ENCODE results near the gene MAP3K6. TPM values are rescaled to one million over a fixed set of nuclear protein-coding genes. Genes with fewer than 3 reads are reported as not detected.

Gene MAP3K6
- total and polyA plus RNA-seq, 4 donors = 11.5 to 164 (median 87.6) TPM

DNA sequence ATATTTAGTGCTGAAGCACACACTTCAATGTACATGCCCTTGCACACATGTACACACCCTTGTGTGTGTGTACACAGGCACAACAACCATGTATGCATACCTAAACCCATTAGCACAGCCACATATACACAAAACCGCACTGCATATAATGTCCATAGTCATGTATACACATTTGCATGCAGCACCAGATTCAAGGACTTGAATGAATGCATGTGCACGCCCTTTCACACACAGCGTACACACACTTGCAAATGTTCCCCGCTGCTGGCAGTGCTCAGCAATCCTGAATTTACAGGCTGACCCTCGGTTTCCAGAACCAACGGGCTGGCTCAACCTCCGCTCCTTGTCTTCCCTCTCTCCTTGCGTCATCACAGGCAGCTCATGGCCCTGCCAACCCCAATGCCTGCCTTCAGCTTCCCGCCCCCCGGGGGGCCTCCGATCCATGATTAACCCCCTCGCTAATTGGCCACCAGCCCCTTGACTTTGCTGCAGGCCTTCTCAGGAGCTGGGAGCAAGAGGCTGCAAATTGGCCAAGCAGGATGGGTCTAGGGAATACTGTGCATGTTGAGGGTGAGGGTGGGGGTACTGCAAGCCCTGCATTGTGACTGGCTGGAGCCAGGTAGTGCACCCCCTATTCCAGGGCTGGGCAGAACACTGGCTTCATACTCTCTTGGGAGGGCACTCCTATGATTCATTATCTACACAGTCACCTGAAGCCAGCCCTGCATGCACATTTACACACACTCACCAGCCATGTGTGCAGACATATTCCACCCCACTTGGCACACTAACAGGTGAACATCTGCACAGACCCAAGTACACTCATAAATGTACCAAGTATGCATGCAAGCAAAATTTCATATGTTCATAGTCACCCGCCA lies 33.6 kb upstream of the MAP3K6 start:
- H3K4me3 ChIP-seq (ENCODE audit: low read length in 2 of 2) = no peak overlapping the region
- DNase-seq (no peak), ATAC-seq (ENCODE audit: low FRiP score) (no peak)
- H3K4me1 ChIP-seq (ENCODE audit: control insufficient read depth in 1 of 2, insufficient read depth in 2 of 2, low read length in 2 of 2) = no peaks in the 10 kb centered on the region
- WGBS, 2 donors = 25 to 26% methylated on average over 13 of the region's 13 CpGs
- H3K27me3 ChIP-seq (ENCODE audit: control insufficient read depth in 1 of 2, insufficient read depth in 2 of 2, low read length in 1 of 2) = no peaks in the 10 kb centered on the region
- no peaks in the 10 kb centered on the region for H3K9me3 ChIP-seq (ENCODE audit: control insufficient read depth, low read length)
- intact Hi-C loops (cut with DNase I) = loop anchor here in 1 of 2 donors (5.0 to 10.0 kb wide), 3 partner anchors 84 to 262 kb away; no protein-coding TSS in a partner anchor
- H3K36me3 ChIP-seq (ENCODE audit: control insufficient read depth in 1 of 2, insufficient read depth in 2 of 2, low read length in 1 of 2) = no peaks in the 10 kb centered on the region
- H3K27ac ChIP-seq (ENCODE audit: low read depth in 1 of 2, low read length in 2 of 2) = no peak overlapping the region

- 43 to 48% methylated on average over 19 of the region's 19 CpGs for WGBS, 2 donors
- H3K9me3 ChIP-seq (ENCODE audit: control insufficient read depth, low read length) = no peaks in the 10 kb centered on the region
- H3K27ac ChIP-seq (ENCODE audit: low read depth in 1 of 2, low read length in 2 of 2) = no peak overlapping the region
- no peak for ATAC-seq (ENCODE audit: low FRiP score)
- DNase-seq = no peak
- intact Hi-C loops (cut with DNase I) = loop anchor here (5.0 to 10.0 kb wide), 5 partner anchors 85 to 295 kb away; no protein-coding TSS in a partner anchor
- no peaks in the 10 kb centered on the region for H3K27me3 ChIP-seq (ENCODE audit: control insufficient read depth in 1 of 2, insufficient read depth in 2 of 2, low read length in 1 of 2)
- H3K36me3 ChIP-seq (ENCODE audit: control insufficient read depth in 1 of 2, insufficient read depth in 2 of 2, low read length in 1 of 2) = no peaks in the 10 kb centered on the region
- no peaks in the 10 kb centered on the region for H3K4me1 ChIP-seq (ENCODE audit: control insufficient read depth in 1 of 2, insufficient read depth in 2 of 2, low read length in 2 of 2)
- no peak overlapping the region for H3K4me3 ChIP-seq (ENCODE audit: low read length in 2 of 2)
Observed at GRCh38 chr1:27399251-27400025, 32.7 kb upstream of the MAP3K6 start.

DNA sequence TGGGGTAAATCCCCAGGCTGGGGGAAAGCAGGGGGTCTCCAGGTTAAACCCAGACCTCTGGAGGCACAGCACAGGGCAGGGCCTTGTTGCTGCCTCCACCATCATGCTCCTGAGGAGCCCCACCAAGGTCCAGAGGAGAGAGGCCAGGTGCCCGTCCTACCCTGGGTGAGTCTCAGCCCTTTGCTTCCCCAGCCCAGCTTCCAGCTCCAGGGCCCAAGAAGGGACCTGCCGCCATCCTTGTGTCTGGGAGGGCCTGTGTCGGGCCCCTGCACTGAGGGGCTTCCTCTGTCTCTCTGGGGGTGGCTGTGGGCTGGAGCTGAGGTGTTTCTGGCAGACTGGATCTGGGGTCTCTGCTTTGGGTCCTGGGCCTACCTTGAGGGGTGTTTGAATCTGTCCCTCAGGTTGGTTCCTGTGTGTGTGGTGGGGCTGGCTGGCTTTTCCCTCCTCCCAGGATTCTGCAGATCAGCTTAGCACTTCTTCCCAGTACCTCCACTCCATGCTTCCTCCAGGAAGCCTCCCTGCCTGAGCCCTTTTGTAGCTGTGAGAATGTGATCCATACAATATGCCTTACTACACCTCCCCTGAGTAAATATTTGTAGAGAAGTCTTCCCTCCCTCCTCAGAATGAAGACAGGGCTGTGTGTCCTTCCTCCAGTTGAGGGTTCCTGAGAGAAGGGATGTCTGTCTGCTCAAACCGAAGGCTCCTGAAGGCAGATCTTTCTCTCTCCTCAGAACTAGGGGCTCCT lies 31.8 kb upstream of the MAP3K6 start:
- no peaks in the 10 kb centered on the region for H3K36me3 ChIP-seq (ENCODE audit: control insufficient read depth in 1 of 2, insufficient read depth in 2 of 2, low read length in 1 of 2)
- H3K27me3 ChIP-seq (ENCODE audit: control insufficient read depth in 1 of 2, insufficient read depth in 2 of 2, low read length in 1 of 2) = no peaks in the 10 kb centered on the region
- no peaks in the 10 kb centered on the region for H3K9me3 ChIP-seq (ENCODE audit: control insufficient read depth, low read length)
- no peak overlapping the region for H3K27ac ChIP-seq (ENCODE audit: low read depth in 1 of 2, low read length in 2 of 2)
- intact Hi-C loops (cut with DNase I) = loop anchor here in 1 of 2 donors (10.0 kb wide), 2 partner anchors 266 to 294 kb away; no protein-coding TSS in a partner anchor
- H3K4me3 ChIP-seq (ENCODE audit: low read length in 2 of 2) = no peak overlapping the region
- no peak for ATAC-seq (ENCODE audit: low FRiP score)
- 72 to 83% methylated on average over 4 of the region's 4 CpGs for WGBS, 2 donors
- H3K4me1 ChIP-seq (ENCODE audit: control insufficient read depth in 1 of 2, insufficient read depth in 2 of 2, low read length in 2 of 2) = no peaks in the 10 kb centered on the region
- DNase-seq = no peak

DNA sequence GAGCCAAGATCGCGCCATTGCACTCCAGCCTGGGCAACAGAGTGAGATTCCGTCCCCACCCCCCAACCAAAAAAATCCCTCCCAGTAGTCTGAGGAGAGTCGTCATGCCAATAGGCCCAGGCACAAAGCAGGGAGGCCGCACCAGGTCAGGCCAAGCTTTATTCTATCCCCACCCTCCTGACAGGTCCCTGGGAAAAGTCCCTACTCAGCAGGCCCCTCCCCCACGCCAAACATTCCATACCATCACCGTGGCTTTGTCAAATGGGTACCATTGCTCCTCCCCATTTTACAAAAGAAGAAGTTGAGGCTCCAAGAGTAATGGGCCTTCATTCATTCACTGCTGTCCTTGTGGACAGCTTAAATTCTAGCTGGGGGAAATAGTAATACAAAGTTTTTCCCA lies 31.0 kb upstream of the MAP3K6 start:
- no peaks in the 10 kb centered on the region for H3K4me1 ChIP-seq (ENCODE audit: control insufficient read depth in 1 of 2, insufficient read depth in 2 of 2, low read length in 2 of 2)
- DNase-seq (peak in 1 of 2 donors; percentile 51), ATAC-seq (ENCODE audit: low FRiP score) (no peak)
- H3K4me3 ChIP-seq (ENCODE audit: low read length in 2 of 2) = no peak overlapping the region
- no peaks in the 10 kb centered on the region for H3K36me3 ChIP-seq (ENCODE audit: control insufficient read depth in 1 of 2, insufficient read depth in 2 of 2, low read length in 1 of 2)
- no peak overlapping the region for H3K27ac ChIP-seq (ENCODE audit: low read depth in 1 of 2, low read length in 2 of 2)
- H3K9me3 ChIP-seq (ENCODE audit: control insufficient read depth, low read length) = no peaks in the 10 kb centered on the region
- 52 to 58% methylated on average over 7 of the region's 7 CpGs for WGBS, 2 donors
- no peaks in the 10 kb centered on the region for H3K27me3 ChIP-seq (ENCODE audit: control insufficient read depth in 1 of 2, insufficient read depth in 2 of 2, low read length in 1 of 2)
- intact Hi-C loops (cut with DNase I) = loop anchor here in 1 of 2 donors (2.0 to 10.0 kb wide), 3 partner anchors 207 to 293 kb away; partner anchors contain the start of gene AHDC1

DNA sequence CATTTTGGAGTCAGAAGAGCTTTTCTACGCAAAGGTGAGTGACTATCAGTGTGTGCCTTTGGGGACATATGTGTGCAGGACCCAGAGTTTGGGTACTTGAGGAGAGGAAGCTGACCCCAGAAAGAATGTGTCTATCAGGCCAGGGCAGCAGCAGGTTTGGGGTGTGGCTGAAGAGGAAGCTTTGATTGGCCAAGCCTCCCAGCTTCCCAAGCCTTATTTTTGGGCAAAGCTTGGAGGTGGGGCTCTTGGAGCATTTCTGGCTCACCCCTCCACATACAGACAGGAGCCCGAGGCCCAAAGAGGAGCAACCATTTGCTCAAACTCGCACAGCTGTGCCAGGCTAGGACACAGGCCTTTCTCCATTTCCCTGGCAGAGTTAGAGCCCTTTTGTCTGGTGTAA lies 30.3 kb upstream of the MAP3K6 start:
- DNase-seq (no peak), ATAC-seq (ENCODE audit: low FRiP score) (no peak)
- no peaks in the 10 kb centered on the region for H3K4me1 ChIP-seq (ENCODE audit: control insufficient read depth in 1 of 2, insufficient read depth in 2 of 2, low read length in 2 of 2)
- H3K9me3 ChIP-seq (ENCODE audit: control insufficient read depth, low read length) = no peaks in the 10 kb centered on the region
- H3K36me3 ChIP-seq (ENCODE audit: control insufficient read depth in 1 of 2, insufficient read depth in 2 of 2, low read length in 1 of 2) = no peaks in the 10 kb centered on the region
- H3K4me3 ChIP-seq (ENCODE audit: low read length in 2 of 2) = no peak overlapping the region
- no peak overlapping the region for H3K27ac ChIP-seq (ENCODE audit: low read depth in 1 of 2, low read length in 2 of 2)
- intact Hi-C loops (cut with DNase I) = loop anchor here in 1 of 2 donors (2.0 to 10.0 kb wide), 3 partner anchors 208 to 292 kb away; partner anchors contain the start of gene AHDC1
- no peaks in the 10 kb centered on the region for H3K27me3 ChIP-seq (ENCODE audit: control insufficient read depth in 1 of 2, insufficient read depth in 2 of 2, low read length in 1 of 2)
- WGBS, 2 donors = 57 to 60% methylated on average over 3 of the region's 3 CpGs

GRCh38 chr1:27395441-27396195 lies 28.9 kb upstream of the MAP3K6 start:
- no peaks in the 10 kb centered on the region for H3K36me3 ChIP-seq (ENCODE audit: control insufficient read depth in 1 of 2, insufficient read depth in 2 of 2, low read length in 1 of 2)
- DNase-seq (peak; percentile 81 to 92), ATAC-seq (ENCODE audit: low FRiP score) (peak; percentile 58)
- no peaks in the 10 kb centered on the region for H3K27me3 ChIP-seq (ENCODE audit: control insufficient read depth in 1 of 2, insufficient read depth in 2 of 2, low read length in 1 of 2)
- intact Hi-C loops (cut with DNase I) = loop anchor here in 1 of 2 donors (2.0 to 10.0 kb wide), 3 partner anchors 209 to 291 kb away; partner anchors contain the start of gene AHDC1
- no peaks in the 10 kb centered on the region for H3K4me1 ChIP-seq (ENCODE audit: control insufficient read depth in 1 of 2, insufficient read depth in 2 of 2, low read length in 2 of 2)
- H3K9me3 ChIP-seq (ENCODE audit: control insufficient read depth, low read length) = no peaks in the 10 kb centered on the region
- no peak overlapping the region for H3K4me3 ChIP-seq (ENCODE audit: low read length in 2 of 2)
- 4 to 5% methylated on average over 10 of the region's 10 CpGs for WGBS, 2 donors
- H3K27ac ChIP-seq (ENCODE audit: low read depth in 1 of 2, low read length in 2 of 2) = no peak overlapping the region

- Histone ChIP-seq H3K4me1 (ENCODE audit: control insufficient read depth in 1 of 2, insufficient read depth in 2 of 2, low read length in 2 of 2) (no peaks in the 10 kb centered on the region), H3K27ac (ENCODE audit: low read depth in 1 of 2, low read length in 2 of 2) (no peak overlapping the region), H3K36me3 (ENCODE audit: control insufficient read depth in 1 of 2, insufficient read depth in 2 of 2, low read length in 1 of 2) (no peaks in the 10 kb centered on the region), H3K27me3 (ENCODE audit: control insufficient read depth in 1 of 2, insufficient read depth in 2 of 2, low read length in 1 of 2) (no peaks in the 10 kb centered on the region), H3K4me3 (ENCODE audit: low read length in 2 of 2) (no peak overlapping the region), H3K9me3 (ENCODE audit: control insufficient read depth, low read length) (no peaks in the 10 kb centered on the region)
- intact Hi-C loops (cut with DNase I) = loop anchor here (5.0 to 10.0 kb wide), 3 partner anchors 212 to 290 kb away; no protein-coding TSS in a partner anchor
- 71 to 74% methylated on average over 1 of the region's 1 CpG for whole genome bisulfite sequencing, 2 donors
- DNase-seq (no peak), ATAC-seq (ENCODE audit: low FRiP score) (no peak)
Observed at GRCh38 chr1:27394925-27395324, 28.2 kb upstream of the MAP3K6 start.
